ENCODE data around the gene COL4A1.

- TF ChIP-seq POLR2AphosphoS5 (IDR thresholded peaks at IDR 0.05; ENCODE audit: low read depth, low read length) (no peak), TAF1 (IDR thresholded peaks at IDR 0.05; ENCODE audit: borderline replicate concordance, insufficient read depth, low read length) (no peak), SIN3A (IDR thresholded peaks at IDR 0.05; ENCODE audit: borderline replicate concordance, insufficient read depth, low read length) (no peak), REST (IDR thresholded peaks at IDR 0.05; ENCODE audit: insufficient read depth in 1 of 2, low read depth in 2 of 2, low read length in 2 of 2) (no peak), FOXP2 (optimal IDR thresholded peaks at IDR 0.05; ENCODE audit: borderline replicate concordance, extremely low read depth, extremely low read length, insufficient read depth) (no peak)
Observed at GRCh38 chr13:110149036-110149435, 157.9 kb downstream of the COL4A1 start.
